Activated naive CD4-positive, alpha-beta T cell treated with anti-CD3 and anti-CD28 coated beads, Interleukin-2, amount 50 U/mL, for 24 hours (primary cell): ENCODE data around the gene ACTL6B.
"Not testable (repeated sequence)": the region's sequence is repeated elsewhere in the genome, so short reads cannot be mapped to it uniquely, and the experiment has no call there.

Experiments
- H3K27ac Mint-ChIP-seq: one replicate; pipeline ENCODE4 v1.8.0; 2021; ENCODE audit warnings: mild to moderate bottlenecking, mixed read lengths
- H3K27me3 Mint-ChIP-seq: one replicate; pipeline ENCODE4 v1.8.0; 2021; ENCODE audit warnings: mixed read lengths
- H3K36me3 Mint-ChIP-seq: one replicate; pipeline ENCODE4 v1.8.0; 2021; ENCODE audit warnings: mixed read lengths
- H3K4me1 Mint-ChIP-seq: one replicate; pipeline ENCODE4 v1.8.0; 2021; ENCODE audit warnings: mixed read lengths
- H3K4me3 Mint-ChIP-seq: one replicate; pipeline ENCODE4 v1.8.0; 2021; ENCODE audit warnings: mild to moderate bottlenecking, mixed read lengths
- H3K9me3 Mint-ChIP-seq: one replicate; pipeline ENCODE4 v1.8.0; 2021; ENCODE audit warnings: mixed read lengths

Gene ACTL6B

DNA sequence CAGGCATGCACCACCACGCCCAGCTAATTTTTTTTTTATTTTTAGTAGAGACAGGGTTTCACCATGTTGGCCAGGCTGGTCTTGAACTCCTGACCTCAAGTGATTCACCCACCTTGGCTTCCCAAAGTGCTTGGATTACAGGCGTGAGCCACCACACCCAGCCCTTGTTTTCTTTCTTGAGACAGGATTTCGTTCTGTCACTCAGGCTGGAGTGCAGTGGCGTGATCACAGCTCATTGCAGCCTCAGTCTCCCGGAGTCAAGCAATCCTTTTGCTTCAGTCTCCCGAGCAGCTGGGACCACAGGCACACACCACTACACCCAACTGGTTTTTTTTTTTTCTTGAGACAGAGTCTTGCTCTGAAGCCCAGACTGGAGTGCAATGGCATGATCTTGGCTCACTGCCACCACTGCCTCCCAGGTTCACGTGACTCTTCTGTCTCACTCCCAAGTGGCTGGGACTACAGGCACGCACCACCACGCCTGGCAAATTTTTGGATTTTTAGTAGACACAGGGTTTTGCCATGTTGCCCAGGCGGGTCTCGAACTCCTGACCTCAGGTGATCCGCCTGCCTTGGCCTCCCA lies 6.0 kb upstream of the ACTL6B start:
- H3K27ac Mint-ChIP-seq, H3K9me3 Mint-ChIP-seq, H3K4me1 Mint-ChIP-seq, H3K4me3 Mint-ChIP-seq, H3K36me3 Mint-ChIP-seq: not testable (repeated sequence)
- H3K27me3 Mint-ChIP-seq: peaks cover 11% of the 10 kb centered on the region

DNA sequence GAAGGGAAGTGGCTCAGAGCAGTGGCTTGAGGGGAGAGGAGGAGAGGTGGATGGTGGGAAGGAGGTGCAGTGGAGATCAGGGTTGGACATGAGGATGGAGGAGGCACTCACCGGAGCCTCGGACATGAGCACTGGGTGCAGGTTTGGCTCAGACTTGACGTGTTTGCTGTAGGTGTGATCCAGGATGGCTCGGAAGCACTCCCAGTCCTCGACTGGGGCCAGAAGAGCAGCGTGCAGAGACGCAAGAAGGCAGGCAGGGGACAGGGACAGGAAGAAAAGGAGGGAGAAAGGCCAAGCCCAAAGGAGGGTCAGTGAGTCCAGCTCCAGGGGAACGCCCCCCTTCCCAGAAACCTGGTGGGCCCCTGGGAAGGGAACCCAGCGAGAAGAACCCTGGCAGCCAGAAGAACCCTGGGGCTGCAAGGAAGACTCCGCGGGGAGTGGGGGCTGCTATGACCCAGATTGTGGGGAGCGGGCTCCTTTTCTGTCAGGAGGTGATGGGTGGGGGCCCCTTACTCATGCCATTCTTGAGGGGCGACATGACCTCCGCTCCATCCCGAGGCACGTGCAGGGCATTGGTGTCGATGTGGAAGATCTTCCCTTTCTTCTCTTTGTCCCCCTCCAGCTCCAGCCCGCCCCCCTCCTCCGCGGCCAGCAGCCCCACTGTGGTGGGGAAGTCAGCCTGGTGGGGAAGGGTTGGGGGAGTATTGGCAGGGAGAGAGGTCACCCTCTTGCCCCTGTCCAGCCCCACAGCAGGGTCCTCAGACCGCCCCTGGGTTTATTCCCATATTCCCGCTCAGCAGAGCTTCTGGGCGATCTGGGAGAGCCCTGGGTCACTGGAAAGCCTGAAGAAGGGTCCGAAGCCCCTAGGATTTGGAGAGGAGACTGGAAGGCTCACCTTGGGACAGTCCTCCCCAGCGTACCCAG lies 1.1 kb downstream of the ACTL6B start:
- Mint-ChIP-seq H3K4me1 (peaks cover 5% of the 10 kb centered on the region), H3K27me3 (peaks cover 29% of the 10 kb centered on the region), H3K9me3 (no peaks in the 10 kb centered on the region), H3K36me3 (no peaks in the 10 kb centered on the region), H3K4me3 (no peak overlapping the region), H3K27ac (peak overlapping the region; percentile 64)

DNA sequence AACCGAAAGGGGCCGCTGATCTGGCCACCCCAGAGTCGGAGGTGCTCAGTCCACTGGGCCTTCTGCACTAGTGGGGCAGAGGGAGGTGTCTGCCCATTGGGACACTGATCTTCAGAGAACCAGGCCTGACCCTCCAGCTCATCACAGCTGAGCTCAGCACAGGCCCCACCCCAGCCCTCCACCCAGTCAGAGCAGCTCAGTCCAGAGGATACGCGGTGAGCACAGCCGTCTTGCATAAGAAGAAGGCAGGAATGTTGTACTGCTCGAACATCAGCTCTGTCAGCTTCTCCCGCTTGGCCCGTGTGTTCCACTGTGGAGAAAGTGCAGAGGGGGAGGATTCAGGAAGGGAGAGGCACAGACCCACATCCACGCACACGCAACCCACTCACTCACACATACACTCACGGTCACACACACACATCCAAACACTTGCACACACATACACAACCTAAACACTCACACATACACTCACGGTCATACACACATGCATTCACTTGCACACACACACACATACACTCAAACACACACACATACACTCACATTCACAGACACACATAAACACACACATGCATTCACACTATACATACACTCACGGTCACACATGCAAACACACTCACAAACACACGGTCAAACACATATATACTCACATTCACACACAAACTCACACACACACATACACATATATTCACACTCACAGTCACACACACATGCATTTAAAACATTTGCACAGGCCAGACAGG lies 6.3 kb downstream of the ACTL6B start:
- Mint-ChIP-seq H3K27me3 (peaks cover 13% of the 10 kb centered on the region), H3K9me3 (no peaks in the 10 kb centered on the region), H3K27ac (no peak overlapping the region), H3K36me3 (no peaks in the 10 kb centered on the region), H3K4me1 (peaks cover 4% of the 10 kb centered on the region), H3K4me3 (no peak overlapping the region)

DNA sequence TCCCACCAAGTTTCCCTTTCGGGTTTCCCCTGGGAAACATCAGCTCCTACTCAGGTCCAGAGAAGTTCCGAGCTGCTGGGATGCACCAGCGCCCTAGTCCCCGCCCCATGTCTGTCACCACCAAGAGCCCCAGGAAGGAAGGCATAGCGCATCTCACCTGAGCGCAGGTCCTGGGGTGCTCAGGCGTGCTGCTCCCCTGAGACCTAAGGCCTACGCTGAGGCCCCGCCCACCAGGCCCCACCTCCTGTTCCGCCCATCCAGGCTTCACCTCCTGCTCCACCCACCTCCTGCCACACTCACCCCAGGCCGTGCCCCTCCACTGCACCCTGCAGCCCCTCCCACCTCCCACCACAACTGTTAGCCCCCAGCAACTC lies 13.7 kb downstream of the ACTL6B start:
- no peaks in the 10 kb centered on the region for H3K36me3 Mint-ChIP-seq
- no peak overlapping the region for H3K27ac Mint-ChIP-seq
- H3K4me3 Mint-ChIP-seq: no peak overlapping the region
- no peaks in the 10 kb centered on the region for H3K9me3 Mint-ChIP-seq
- H3K4me1 Mint-ChIP-seq: no peaks in the 10 kb centered on the region
- H3K27me3 Mint-ChIP-seq: peaks cover under 1% of the 10 kb centered on the region

- H3K9me3 Mint-ChIP-seq: no peaks in the 10 kb centered on the region
- no peak overlapping the region for H3K4me3 Mint-ChIP-seq
- H3K27ac Mint-ChIP-seq: no peak overlapping the region
- no peaks in the 10 kb centered on the region for H3K27me3 Mint-ChIP-seq
- H3K36me3 Mint-ChIP-seq: no peaks in the 10 kb centered on the region
- H3K4me1 Mint-ChIP-seq: no peaks in the 10 kb centered on the region
Observed at GRCh38 chr7:100641860-100642533, 14.3 kb downstream of the ACTL6B start.

- Mint-ChIP-seq H3K36me3 (no peaks in the 10 kb centered on the region), H3K27me3 (no peaks in the 10 kb centered on the region), H3K9me3 (no peaks in the 10 kb centered on the region), H3K4me1 (no peaks in the 10 kb centered on the region), H3K4me3 (no peak within 1 kb of the TSS), H3K27ac (no peak within 1 kb of the TSS)
Observed at GRCh38 chr7:100641463-100641859, 14.8 kb downstream of the ACTL6B start, which contains the start of gene TFR2. TSS of gene TFR2 (minus strand) at chr7:100641552. CDS start at chr7:100641509, 43 bp downstream.

- H3K4me3 Mint-ChIP-seq: no peak overlapping the region
- H3K36me3 Mint-ChIP-seq: no peaks in the 10 kb centered on the region
- H3K27me3 Mint-ChIP-seq: no peaks in the 10 kb centered on the region
- no peaks in the 10 kb centered on the region for H3K4me1 Mint-ChIP-seq
- no peaks in the 10 kb centered on the region for H3K9me3 Mint-ChIP-seq
- H3K27ac Mint-ChIP-seq: no peak overlapping the region
Observed at GRCh38 chr7:100640517-100641440, 15.5 kb downstream of the ACTL6B start.

GRCh38 chr7:100639995-100640516 lies 16.2 kb downstream of the ACTL6B start:
- Mint-ChIP-seq H3K9me3 (no peaks in the 10 kb centered on the region), H3K4me1 (no peaks in the 10 kb centered on the region), H3K27me3 (no peaks in the 10 kb centered on the region), H3K4me3 (no peak overlapping the region), H3K27ac (no peak overlapping the region), H3K36me3 (no peaks in the 10 kb centered on the region)

GRCh38 chr7:100632951-100633717 lies 23.1 kb downstream of the ACTL6B start:
- Mint-ChIP-seq H3K9me3 (no peaks in the 10 kb centered on the region), H3K27me3 (no peaks in the 10 kb centered on the region), H3K27ac (peak overlapping the region; percentile 90), H3K4me3 (peak overlapping the region; percentile 89), H3K36me3 (no peaks in the 10 kb centered on the region), H3K4me1 (peaks cover 27% of the 10 kb centered on the region)

- Mint-ChIP-seq H3K4me1 (peaks cover 37% of the 10 kb centered on the region), H3K27ac (peak overlapping the region; percentile 30), H3K9me3 (no peaks in the 10 kb centered on the region), H3K4me3 (no peak overlapping the region), H3K36me3 (no peaks in the 10 kb centered on the region), H3K27me3 (no peaks in the 10 kb centered on the region)
Observed at GRCh38 chr7:100630066-100630465, 26.2 kb downstream of the ACTL6B start.

DNA sequence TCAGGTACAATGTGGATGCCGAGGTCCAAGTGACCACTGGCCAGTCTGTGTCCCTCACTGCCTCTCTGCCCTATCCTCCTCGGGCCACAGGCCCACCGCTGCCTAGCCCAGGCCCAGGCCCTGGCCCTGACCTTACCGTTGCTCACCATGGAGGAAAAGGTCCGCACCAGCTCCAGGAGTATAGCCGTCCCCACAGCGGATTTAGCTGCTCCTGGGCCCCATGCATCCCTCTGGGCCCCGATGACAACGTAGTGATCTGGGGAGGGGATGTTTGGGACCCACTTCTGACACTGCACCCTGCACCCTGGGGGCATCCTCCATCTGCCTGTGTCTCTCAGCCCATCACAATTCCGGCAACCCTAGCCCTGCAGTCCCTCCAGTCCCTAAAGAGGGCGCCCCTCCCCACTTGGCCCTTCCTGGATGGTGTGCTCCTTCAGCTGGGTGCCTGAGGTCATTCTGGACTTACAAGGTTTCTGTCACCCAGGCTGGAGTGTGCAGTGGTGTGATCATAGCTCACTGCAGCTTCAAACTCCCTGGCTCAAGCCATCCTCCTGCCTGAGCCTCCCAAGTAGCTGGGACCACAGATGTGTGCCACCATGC lies 27.0 kb downstream of the ACTL6B start:
- Mint-ChIP-seq H3K4me3 (no peak overlapping the region), H3K9me3 (no peaks in the 10 kb centered on the region), H3K4me1 (peaks cover 39% of the 10 kb centered on the region), H3K27ac (no peak overlapping the region), H3K27me3 (no peaks in the 10 kb centered on the region), H3K36me3 (no peaks in the 10 kb centered on the region)

DNA sequence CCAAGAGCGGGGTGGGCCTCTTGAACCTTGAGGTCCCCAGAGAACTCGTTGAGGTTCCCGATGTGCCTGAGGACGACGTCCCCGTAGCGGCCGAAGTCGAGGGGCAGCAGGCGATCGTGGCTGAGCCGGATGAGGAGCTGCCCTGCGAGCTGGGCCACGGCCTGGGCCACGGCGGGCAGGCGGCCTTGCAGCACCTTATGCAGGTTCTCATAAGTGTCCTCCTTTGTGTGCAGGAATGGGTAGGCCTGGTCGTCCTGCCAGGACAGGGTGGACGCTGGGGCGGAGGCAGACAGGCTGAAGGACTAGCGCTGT lies 29.1 kb downstream of the ACTL6B start:
- H3K9me3 Mint-ChIP-seq: no peaks in the 10 kb centered on the region
- no peaks in the 10 kb centered on the region for H3K27me3 Mint-ChIP-seq
- peaks cover 29% of the 10 kb centered on the region for H3K4me1 Mint-ChIP-seq
- no peaks in the 10 kb centered on the region for H3K36me3 Mint-ChIP-seq
- H3K27ac Mint-ChIP-seq: no peak overlapping the region
- H3K4me3 Mint-ChIP-seq: peak overlapping the region; percentile 75

DNA sequence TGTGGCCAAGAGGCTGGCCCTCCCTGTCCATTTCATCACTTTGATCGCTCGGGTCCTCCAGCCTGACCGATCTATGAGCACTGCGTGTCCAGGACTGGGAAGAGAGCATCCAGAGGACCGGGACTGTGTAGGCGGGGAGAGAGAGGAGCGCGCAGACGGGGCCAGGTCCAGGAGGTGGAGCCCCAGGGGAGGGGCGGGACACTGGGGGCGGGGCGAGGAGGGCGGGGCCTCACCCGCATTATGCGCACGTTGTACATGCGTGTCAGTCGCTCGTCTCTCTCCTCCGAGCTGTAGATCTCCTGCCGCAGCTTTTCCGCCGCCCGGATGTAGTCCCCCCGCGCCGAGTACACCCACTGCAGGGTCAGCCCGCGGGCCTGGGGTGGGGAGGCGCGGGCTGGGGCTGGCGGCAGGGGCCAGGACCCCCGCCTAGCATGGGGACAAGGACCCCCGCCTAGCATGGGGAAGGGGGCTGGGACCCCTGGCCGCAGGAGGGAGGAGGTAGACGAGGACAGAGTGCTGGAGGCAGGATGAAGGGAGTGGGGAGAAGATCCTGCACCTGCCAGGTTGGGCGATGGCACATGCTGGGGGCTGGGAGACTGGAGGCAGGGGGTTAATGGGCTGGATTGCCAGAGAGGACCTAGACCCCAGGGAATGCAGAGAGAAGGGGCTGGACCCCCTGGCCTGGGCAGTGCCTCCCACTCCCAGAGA lies 29.6 kb downstream of the ACTL6B start:
- H3K27ac Mint-ChIP-seq: peak overlapping the region; percentile 79

More for the DNA sequence above, 29.6 kb downstream of the ACTL6B start:
- no peaks in the 10 kb centered on the region for H3K36me3 Mint-ChIP-seq
- H3K4me1 Mint-ChIP-seq: peaks cover 27% of the 10 kb centered on the region
- H3K27me3 Mint-ChIP-seq: no peaks in the 10 kb centered on the region
- no peaks in the 10 kb centered on the region for H3K9me3 Mint-ChIP-seq
- peak overlapping the region; percentile 75 for H3K4me3 Mint-ChIP-seq
